Measurements from ENCODE around the gene WDR17.

Gene WDR17

GRCh38 chr4:176137631-176138030 lies 72.0 kb downstream of the WDR17 start:
- TF ChIP-seq GATA2 (IDR thresholded peaks at IDR 0.05; ENCODE audit: low read depth, low read length) (no peak), GATA3 (IDR thresholded peaks at IDR 0.05; ENCODE audit: low read depth, low read length) (no peak)

- TF ChIP-seq GATA3 (IDR thresholded peaks at IDR 0.05; ENCODE audit: low read depth, low read length): no peak
- no peak for TF ChIP-seq GATA2 (IDR thresholded peaks at IDR 0.05; ENCODE audit: low read depth, low read length)
Measured at GRCh38 chr4:176139518-176139917, 73.9 kb downstream of the WDR17 start.

GRCh38 chr4:176142253-176142652 lies 76.6 kb downstream of the WDR17 start:
- peak; percentile 63 for TF ChIP-seq GATA3 (IDR thresholded peaks at IDR 0.05; ENCODE audit: low read depth, low read length)
- TF ChIP-seq GATA2 (IDR thresholded peaks at IDR 0.05; ENCODE audit: low read depth, low read length): peak; percentile 77

GRCh38 chr4:176149680-176150355 lies 84.2 kb downstream of the WDR17 start:
- TF ChIP-seq GATA2 (IDR thresholded peaks at IDR 0.05; ENCODE audit: low read depth, low read length) (no peak), GATA3 (IDR thresholded peaks at IDR 0.05; ENCODE audit: low read depth, low read length) (no peak)

DNA sequence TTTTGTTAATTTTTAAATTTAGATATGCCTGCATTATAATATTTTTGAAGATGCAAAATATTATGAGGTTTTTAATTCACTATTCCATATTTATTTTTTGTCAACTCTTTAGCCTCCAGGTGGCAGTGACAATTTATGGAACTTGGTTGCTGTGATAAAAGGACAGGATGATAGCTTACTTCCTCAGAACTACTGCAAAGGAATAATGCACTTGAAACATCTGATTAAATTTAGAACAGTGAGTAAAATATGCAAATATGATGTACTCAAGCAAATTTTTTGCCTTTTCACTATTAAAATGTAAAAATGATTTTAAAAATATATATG lies 84.7 kb downstream of the WDR17 start:
- TF ChIP-seq GATA3 (IDR thresholded peaks at IDR 0.05; ENCODE audit: low read depth, low read length) (no peak), GATA2 (IDR thresholded peaks at IDR 0.05; ENCODE audit: low read depth, low read length) (no peak)

GRCh38 chr4:176150704-176151103 lies 85.1 kb downstream of the WDR17 start:
- TF ChIP-seq GATA3 (IDR thresholded peaks at IDR 0.05; ENCODE audit: low read depth, low read length): no peak
- TF ChIP-seq GATA2 (IDR thresholded peaks at IDR 0.05; ENCODE audit: low read depth, low read length): no peak

DNA sequence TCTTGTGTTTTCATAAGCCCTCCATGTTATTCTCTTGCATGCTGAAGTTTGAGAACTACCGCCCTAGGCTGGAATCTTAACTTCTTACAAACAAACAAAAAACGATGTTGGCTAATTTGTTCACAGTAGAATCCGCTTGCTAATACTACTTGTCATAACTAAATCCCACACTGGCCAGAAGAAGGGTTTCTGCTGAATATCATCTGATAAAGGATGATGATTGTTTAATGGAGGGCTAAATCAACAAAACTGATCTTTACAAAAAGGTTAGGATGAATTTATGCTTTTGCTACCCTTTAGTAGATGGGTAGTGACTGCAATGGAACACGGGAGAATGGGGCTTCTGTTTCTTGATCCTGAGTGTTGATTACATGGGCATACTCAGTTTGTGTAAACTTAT lies 87.5 kb downstream of the WDR17 start:
- peak; percentile 77 for TF ChIP-seq GATA2 (IDR thresholded peaks at IDR 0.05; ENCODE audit: low read depth, low read length)
- TF ChIP-seq GATA3 (IDR thresholded peaks at IDR 0.05; ENCODE audit: low read depth, low read length): peak; percentile 74; the same call in 1 of the 2 replicates

- TF ChIP-seq GATA2 (IDR thresholded peaks at IDR 0.05; ENCODE audit: low read depth, low read length) (no peak), GATA3 (IDR thresholded peaks at IDR 0.05; ENCODE audit: low read depth, low read length) (no peak)
Measured at GRCh38 chr4:176156656-176157055, 91.0 kb downstream of the WDR17 start.

GRCh38 chr4:176163041-176163440 lies 97.4 kb downstream of the WDR17 start:
- TF ChIP-seq GATA3 (IDR thresholded peaks at IDR 0.05; ENCODE audit: low read depth, low read length) (no peak), GATA2 (IDR thresholded peaks at IDR 0.05; ENCODE audit: low read depth, low read length) (no peak)

DNA sequence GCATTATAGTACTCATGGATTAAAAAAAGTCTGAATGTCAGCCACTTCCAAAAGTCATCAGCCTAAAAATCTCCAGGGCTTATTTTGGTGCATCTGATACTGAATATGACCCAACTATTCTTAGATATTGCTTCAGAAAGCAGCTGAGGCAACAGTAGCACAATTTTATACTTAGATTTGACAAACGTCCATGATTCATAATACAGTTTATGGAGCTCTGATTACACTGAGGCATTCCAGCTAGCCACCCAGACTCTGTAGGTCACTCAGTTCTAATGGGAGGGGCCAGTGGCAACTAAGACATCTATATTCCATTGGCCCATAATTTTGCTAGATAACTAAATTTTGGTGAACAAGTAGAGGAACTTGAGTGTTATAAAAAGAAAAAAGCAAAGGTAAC lies 119.4 kb downstream of the WDR17 start:
- TF ChIP-seq GATA2 (IDR thresholded peaks at IDR 0.05; ENCODE audit: low read depth, low read length) (no peak), GATA3 (IDR thresholded peaks at IDR 0.05; ENCODE audit: low read depth, low read length) (no peak)

DNA sequence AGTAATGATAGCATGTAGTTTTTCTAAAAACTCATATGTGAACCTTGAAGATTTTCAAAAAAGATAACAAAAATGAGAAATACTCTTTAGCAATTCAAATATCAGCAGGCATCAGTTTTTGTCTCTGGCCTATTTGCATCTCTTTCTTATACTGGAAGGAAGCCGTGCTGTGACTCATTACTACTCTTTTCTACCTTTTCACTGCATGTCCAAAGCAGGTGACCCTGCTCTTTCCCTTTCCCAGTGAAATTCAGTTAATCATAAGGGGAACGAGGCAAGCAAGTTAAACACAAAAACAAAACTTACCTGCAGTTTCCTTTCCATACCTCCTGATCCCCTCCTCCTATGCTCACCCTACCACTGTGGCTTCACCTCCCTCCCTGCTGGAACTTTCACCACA lies 120.4 kb downstream of the WDR17 start:
- TF ChIP-seq GATA2 (IDR thresholded peaks at IDR 0.05; ENCODE audit: low read depth, low read length): no peak
- no peak for TF ChIP-seq GATA3 (IDR thresholded peaks at IDR 0.05; ENCODE audit: low read depth, low read length)

- TF ChIP-seq GATA2 (IDR thresholded peaks at IDR 0.05; ENCODE audit: low read depth, low read length): no peak
- TF ChIP-seq GATA3 (IDR thresholded peaks at IDR 0.05; ENCODE audit: low read depth, low read length): no peak
Measured at GRCh38 chr4:176186671-176187395, 121.2 kb downstream of the WDR17 start.

DNA sequence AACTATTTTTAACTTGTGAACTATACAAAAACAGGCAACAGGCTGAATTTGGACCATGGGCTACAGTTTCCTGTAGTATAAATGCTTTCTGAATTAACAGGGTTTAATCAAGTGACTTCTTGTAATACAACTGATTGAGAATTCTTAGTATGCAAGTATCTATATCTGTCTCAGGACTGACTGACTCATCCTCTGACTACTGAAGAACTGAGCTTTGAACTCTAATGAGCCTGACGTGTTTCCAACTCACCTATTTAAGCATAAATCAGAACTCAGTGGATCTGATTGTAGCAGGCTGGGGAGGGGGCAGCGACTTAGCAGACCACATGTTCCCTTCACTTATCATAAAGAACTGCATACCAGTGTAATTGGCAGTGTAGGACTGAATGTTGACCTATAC lies 122.0 kb downstream of the WDR17 start:
- no peak for TF ChIP-seq GATA2 (IDR thresholded peaks at IDR 0.05; ENCODE audit: low read depth, low read length)
- no peak for TF ChIP-seq GATA3 (IDR thresholded peaks at IDR 0.05; ENCODE audit: low read depth, low read length)

- TF ChIP-seq GATA2 (IDR thresholded peaks at IDR 0.05; ENCODE audit: low read depth, low read length): no peak
- TF ChIP-seq GATA3 (IDR thresholded peaks at IDR 0.05; ENCODE audit: low read depth, low read length): no peak
Measured at GRCh38 chr4:176188654-176189053, 123.0 kb downstream of the WDR17 start.
